ENCODE measurements around the gene PADI1.
"Not testable (repeated sequence)": the region's sequence is repeated elsewhere in the genome, so short reads cannot be mapped to it uniquely, and the experiment has no call there.

The PADI1 gene

DNA sequence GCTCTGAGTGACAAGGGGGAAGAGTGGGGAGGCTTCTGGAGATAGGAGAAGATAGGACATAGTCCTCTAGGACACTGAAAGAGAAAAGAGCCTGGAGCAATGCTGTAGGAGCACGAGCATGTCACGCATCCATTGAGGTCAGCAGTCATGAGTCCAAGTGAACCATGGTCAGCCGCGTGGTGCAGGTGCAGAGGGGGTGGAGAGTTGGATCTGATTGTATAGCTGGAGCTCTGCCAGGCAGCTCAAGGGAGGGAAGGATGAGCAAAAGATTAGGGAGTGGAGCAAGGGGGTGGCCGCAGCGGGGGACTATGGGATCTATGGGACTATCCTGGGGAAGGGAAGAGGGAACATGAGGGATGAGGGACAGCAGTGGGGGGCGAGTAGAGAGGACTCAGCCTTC is 14.0 kb downstream of the PADI1 start:
- DNase-seq: no peak

DNA sequence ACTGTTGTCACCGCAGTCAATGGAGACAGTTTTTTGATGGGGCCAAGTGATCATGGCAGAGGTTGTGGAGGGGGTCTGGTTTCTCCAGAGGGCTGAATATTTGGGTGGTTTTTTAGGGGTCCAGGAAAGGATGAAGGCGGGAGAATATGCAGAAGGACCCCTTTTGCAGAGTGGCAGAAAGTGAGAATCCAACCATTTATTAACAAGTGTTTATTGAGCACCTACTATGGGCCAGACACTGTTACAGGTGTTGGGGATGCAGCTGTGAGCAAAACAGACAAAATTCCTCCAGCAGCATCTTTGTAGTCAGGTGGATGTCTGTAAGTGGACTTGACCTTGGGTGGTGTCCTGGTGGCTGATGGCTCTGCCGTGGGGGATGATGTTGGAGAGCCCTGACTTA is 15.4 kb downstream of the PADI1 start:
- no peak for DNase-seq

DNA sequence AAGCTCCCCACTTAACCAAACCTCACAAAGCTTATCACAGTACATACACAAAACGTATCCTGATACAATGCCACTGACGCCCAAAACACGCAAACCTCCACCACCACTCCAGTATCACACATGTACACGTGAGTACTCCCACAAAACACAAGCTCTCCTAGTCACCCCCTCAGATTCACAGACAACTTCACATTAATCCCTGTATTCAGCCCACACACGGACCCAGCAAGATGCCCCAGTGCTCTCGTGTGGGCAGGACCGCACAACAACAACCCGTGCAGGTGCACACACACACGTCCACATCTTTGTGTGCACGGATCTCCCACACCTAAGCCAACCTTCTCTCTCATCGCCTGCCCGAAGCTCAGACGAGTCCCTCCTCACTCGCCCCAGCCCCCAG is 17.6 kb downstream of the PADI1 start:
- no peak for DNase-seq

DNA sequence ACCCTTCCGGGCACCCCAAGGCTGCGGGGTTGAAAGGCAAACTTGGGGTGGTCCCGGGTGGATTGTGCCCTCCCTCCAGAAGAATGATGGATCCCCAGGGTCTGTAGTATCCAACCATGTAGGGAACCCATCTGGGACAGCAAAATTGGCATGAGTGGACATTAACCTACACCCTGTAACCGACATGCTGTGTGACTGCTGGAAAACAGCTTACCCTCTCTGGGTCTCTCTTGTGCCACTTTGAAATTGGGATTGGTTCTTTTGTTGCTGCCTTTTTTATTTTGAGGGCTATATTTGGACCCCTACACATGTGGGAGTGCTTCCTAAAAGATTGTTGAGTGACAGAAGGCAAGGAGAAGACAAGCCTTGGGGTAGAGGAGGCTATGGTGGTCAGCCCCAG is 19.5 kb downstream of the PADI1 start:
- DNase-seq: no peak

DNA sequence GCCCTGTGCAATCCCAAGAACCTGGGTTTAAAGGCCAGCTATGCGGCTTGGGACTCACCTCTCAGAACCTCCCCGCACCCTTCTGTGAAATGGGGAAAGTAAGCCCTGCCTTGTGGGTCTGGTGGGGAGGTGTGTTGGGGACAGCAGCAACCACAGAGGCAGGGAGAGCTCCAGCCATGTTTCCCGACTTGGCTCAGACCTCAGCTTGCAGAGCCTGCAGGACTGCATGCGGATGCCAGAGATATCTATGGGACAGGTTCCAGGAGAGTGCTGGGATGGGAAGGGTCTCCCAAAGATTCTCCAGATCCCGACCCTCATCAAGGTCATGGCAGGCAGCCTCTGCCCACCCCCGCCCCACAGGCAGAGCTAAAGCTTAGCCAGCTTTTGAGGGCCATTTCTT is 20.2 kb downstream of the PADI1 start:
- DNase-seq: no peak

DNA sequence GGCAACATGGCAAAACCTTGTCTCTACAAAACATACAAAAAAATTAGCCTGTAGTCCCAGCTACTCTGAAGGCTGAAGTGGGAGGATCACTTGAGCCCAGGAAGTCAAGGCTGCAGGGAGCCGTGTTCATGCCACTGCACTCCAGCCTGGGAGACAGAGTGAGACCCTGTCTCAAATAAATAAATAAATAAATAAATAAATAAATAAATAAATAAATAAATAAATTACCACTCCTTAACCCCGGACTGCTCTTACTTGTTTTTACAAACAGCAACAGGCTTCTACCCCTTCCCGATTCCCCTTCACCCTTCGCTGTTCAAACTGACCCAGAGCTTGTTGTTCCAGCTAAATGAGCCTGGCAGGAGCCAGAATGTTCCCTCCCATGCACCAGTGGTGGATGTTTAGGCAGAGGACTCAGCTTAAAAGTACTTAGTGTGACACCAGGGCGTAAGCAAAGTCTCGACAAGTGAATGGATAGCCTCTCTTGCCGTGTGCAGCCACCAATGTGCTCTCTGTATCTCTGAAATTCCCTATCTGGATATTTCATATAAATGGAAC is 22.5 kb downstream of the PADI1 start:
- DNase-seq: no peak

DNA sequence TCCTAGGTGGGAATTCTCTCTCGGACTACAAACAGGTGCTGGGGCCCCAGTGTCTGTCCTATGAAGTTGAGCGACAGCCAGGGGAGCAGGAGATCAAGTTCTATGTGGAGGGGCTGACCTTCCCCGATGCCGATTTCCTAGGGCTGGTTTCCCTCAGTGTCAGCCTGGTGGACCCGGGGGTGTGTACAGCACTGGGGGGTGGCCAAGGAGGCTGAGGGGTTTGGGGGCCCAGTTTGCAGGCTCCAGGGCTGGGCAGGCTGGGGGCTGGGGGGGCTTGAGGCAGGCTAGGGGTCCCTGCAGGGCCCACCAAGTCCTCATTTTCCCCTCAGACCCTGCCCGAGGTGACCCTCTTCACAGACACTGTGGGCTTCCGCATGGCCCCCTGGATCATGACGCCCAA is 23.7 kb downstream of the PADI1 start:
- no peak for DNase-seq

DNA sequence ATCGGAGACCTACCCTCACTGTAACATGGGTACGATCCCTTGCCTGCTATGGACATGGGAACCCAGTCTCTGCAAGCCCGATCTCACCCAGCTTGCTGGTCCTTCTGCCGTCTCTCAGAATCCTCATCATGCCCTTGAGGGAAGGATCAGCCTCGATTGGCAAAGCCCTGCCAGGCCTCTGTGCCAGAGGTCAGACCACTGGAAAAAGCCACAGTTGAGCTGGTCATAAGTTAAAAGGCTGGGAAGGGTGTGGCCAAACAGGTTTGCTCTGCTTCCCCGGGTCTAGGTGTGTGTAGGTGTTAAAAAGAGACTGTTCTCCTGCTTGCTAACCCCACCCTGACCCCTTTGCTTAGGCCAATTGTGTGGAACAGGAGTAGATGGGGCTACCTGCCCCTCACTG is 24.5 kb downstream of the PADI1 start:
- no peak for DNase-seq

DNA sequence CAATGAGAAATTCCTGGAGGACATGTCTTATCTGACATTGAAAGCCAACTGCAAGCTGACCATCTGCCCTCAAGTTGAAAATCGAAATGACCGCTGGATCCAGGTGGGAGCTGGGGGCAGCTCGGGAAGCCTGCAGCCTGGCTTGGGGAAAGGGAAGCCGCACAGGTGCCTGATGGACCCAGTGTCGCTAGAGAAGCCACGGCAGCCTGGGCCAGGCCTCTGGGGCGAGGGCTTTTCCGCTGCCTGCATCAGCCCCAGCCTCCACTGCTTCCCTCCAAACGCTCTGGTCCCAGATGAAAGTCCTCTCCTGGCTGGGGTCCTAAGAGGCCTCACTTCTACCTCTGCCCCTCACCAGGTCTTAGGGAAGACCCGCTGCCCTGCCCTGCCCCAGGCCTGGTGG is 25.2 kb downstream of the PADI1 start:
- no peak for DNase-seq

DNA sequence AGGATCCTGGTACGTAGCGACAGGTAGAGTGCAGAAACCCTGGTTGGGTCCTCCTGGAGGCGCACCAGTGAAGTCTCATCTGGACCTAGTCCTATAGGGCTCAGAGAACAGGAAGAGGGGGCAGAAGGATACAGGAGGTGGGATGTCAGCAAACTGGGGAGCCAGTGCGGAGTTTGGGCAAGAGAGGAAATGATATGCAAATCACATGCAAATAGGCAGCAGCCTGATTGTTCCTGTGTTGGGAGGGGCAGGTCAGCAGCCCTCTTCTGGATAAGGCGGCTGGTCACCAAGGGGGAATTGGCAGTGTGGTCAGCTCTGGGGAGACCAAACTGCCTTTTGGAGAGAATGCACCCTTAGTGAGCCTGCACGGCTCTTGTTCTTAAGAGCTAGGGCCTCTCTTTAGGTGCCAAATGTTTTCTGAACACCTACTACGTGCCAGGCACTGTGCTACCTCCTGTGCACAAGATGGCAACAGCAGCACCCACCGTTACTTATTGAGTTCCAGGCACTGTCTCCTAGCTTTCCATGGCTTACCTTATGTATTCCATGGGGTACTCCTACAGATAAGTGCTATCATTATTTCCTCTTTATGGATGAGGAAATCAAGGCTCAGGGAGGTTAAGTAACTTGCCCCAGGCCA is 25.9 kb downstream of the PADI1 start:
- DNase-seq: no peak

DNA sequence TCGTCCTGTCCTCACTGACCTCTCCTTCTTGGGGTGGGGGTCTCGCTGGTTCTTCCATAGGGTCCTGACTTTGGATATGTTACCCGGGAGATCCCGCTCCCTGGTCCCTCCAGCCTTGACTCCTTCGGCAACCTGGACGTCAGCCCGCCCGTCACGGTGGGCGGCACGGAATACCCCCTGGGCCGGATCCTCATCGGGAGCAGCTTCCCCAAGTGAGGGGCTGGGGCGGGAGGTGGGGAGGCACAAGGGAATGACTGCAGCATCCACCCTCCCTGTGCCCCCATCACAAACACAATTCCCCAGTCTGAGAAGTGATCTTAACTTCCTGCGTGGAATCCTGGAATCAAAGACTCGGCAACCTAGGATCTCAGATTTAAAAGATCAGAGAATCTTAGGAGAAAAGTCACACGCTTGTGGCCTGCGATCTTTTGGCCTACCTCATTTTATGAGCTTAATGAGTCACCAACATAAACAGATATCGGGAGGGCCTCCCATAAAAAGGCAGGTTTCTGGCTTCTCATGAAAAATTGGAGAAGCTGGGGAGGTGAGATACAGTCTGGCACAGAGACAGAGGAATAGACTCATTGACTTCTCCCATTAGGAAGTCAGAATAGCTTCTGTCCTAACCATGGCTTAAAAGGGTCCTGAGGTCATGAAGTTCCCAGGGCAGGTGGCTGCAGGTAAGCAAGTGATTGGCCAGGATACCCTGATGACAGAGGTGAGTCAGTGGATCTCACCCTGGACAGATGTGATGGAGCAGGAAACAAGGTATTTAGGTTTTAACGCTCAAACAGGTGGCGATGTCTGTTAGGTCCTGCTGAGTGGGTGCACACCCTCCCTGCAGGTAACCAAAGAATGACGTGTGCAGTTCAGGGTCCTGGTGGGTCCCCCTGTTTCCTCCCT is 28.1 kb downstream of the PADI1 start:
- no peak for DNase-seq

DNA sequence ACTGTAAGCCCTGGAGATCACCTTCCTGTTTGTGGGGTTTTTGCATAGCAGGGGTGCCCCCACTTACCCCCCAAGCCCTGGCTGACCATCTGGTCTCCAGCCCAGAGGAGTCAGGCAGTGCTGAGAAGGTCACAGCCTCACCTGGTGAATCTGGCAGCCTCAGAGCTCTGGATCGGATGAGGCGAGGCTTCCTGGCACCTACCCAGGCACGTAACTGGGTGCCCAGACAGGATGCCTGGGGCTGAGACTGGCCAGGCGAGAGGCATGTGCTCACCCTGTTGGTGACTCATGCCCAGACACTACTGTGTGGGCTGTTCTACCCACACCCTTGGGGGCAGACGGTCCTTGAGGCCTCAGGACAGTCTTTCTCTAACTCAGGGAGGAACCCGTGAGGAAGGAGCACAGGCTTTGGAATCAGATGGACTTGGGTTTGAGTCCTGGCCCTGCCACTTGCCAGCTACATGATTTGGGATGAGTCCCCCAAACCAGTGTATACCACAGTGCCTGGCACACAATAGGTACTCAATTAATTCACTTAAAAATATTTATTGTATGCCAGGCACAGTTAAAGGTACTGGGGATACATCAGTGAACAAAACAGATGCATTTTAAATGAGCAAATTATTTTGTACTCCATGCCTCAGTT is 28.9 kb downstream of the PADI1 start:
- peak; percentile 2 to 55 for DNase-seq

DNA sequence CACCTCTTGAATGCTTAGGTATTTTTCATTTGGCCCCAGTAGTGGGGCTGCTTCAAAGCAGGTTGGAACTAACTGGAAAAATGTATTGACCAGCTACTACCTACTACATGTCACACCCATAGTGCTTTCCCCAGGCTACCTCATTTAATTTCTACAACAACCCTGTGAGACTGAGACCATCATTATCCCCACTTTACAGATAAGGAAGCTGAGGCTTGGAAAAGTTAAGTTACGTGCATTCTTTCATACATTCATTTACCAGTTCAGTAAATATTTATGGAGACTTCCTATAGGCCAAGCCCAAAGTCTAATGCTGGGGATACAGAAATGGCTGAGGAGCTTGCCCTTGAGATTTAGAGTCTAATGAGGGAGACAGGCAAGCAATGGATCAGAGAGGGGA is 29.5 kb downstream of the PADI1 start:
- DNase-seq: no peak

DNA sequence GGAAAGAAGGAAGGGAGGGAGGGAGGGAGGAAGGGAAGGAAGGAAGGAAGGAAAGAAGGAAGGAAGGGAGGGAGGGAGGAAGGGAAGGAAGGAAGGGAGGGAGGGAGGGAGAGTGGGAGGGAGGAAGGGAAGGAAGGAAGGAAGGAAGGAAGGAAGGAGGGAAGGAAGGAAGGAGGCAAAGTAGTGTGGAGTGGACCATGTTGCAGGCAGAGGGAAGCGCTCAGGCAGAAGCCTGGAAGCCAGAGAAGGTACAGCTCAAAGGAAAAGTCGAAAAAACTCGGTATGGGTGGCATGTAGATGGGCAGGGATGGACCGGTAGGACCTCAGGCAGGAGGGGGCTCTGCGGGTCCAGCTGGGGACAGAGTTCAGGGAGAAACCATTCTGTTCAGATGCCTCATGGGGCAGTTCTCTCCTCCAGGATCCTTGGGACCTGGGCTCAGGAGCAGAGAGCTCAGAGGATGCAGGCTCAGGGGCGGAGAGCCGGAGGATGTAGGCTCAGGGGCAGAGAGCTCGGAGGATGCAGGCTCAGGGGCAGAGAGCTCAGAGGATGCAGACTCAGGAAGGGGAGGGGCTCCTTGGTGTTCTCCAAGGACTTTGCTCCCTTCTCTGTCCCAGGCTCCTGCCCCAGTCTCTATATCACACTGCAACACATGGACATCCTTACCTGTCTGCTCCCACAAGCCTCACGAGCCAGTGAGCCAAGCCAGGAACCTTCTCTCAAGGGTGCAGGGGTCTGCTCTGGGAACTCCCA is 30.4 kb downstream of the PADI1 start:
- no peak for DNase-seq

DNA sequence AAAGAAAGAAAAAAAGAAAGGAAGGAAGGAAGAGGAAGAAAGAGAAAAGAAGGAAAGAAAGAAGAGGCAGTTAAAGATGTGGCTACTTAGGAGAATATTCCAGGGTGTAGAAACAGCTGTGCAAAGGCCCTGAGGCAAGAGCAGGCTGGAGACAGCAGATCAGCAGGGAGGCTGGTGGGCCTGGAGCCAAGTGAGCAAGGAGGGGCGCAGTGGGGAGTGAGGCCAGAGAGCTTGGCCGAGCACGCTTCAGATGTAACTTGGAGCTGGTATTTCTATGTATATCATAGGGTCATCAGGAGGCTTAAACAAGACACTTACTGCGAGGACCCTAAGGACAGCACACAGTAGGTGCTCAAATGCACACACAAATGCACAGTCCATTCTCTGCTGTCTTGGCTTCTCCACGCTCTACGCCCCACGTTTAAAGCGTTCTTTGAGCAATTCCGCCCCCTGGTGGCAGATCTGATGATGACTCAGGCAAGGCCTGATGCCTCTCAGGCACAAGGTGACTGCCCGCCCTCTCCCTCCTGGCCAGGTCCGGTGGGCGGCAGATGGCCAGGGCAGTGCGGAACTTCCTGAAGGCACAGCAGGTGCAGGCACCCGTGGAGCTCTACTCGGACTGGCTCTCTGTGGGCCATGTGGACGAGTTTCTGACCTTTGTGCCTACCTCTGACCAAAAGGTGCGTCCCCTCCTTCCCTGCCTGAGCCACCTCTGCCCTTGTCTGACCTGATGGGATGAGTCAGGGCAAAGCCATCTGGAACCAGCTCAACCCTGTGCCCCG is 32.0 kb downstream of the PADI1 start:
- DNase-seq: peak; percentile 67 to 72

DNA sequence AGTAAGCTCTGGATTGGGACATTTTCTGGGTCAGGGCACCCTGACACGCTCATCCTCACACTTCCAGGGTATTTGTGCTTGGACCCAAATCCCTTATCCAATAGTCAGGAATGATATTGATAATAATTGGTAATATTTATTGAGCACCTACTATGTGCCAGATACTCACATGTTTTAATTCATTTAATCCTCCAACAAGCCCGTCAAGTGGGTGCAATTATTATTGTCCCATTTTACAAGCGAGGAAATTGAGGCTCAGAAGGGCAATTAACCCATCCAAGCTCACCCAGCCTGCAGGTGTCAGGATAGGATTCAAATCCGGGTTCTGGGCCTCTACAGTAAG is 32.6 kb downstream of the PADI1 start:
- no peak for DNase-seq

DNA sequence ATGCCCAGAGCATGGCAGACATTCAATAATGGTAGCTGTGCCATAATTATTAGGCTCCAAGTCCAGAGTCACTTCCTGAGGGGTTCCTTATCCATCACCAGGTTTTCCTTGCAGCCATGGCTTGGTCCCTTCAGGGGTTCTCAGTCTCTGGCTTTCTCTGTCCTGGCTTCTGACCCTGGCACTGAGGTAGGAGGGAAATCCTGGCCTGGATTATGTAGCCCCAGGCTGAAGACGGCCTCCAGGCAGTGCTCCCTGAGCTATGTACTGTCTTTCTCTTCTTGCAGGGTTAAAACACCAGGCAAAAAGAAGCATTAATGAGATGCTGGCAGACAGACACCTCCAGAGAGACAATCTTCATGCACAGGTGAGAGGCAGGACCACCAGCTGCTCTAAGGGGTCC is 34.5 kb downstream of the PADI1 start:
- DNase-seq: peak in 1 of 2 donors; percentile 45

DNA sequence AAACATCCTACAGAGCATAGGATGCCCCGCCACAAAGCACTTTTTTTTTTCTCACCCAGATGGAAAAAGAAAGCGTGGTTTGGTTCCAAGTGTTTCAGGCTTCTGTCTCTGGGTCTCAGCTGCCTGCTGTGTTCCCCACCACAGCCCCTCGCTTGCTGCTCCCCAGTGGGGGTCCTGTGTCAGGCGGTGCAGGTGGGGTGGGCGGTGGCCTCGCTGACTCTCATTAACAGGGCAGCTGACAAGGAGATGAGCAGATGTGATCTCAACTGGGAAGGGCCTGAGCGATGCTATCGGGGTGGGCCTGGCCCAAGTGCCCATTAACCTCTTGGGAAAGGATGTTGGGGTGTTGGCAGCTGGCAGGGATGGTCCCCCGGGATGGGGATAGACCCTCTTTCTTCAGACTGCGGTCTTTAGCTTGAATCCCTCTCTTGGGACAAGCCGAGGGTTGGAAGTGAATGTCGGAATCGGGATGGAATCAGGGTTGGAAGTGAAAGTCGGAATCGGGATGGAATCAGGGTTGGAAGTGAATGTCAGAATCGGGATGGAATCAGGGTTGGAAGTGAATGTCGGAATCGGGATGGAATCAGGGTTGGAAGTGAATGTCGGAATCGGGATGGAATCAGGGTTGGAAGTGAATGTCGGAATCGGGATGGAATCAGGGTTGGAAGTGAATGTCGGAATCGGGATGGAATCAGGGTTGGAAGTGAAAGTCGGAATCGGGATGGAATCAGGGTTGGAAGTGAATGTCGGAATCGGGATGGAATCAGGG is 36.3 kb downstream of the PADI1 start:
- not testable (repeated sequence) for DNase-seq

DNA sequence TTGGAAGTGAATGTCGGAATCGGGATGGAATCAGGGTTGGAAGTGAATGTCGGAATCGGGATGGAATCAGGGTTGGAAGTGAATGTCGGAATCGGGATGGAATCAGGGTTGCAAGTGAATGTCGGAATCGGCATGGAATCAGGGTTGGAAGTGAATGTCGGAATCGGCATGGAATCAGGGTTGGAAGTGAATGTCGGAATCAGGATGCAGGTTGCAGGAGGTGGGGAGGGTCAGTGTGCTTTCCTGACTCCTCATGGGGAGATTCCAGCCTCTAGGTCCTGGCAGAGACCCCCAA is 36.8 kb downstream of the PADI1 start:
- DNase-seq: not testable (repeated sequence)

DNA sequence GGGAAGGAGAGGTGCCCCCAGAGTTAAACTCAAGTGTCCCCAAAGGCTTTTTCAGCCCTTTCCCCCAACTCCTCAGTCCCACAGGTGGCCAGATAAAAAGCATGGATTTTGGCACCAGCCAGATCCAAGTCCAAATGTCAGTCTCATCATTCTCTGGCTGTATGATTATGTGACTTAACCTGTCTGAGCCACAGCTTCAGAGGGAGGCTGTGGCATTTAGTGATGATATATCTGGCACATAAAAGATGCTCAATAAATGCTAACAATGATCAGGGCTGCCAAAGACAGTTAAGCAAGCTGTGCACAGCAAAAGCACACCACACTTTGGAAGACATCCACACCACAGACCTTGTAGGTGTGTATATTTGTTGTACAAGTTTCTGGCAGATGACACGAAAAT is 38.3 kb downstream of the PADI1 start:
- no peak for DNase-seq

Data from bone marrow (tissue), 2 donors.